Embryonic facial prominence (tissue), 1 donor: ENCODE measurements around the gene USP32.
"Not testable (repeated sequence)": the region's sequence is repeated elsewhere in the genome, so short reads cannot be mapped to it uniquely, and the experiment has no call there.

Experiments
- DNase-seq: peaks from one replicate; pipeline ENCODE4 v3.0.0-alpha.2; 2016; ENCODE audit errors: extremely low spot score

USP32 gene

GRCh38 chr17:60174767-60175166 is 217.2 kb downstream of the USP32 start:
- not testable (repeated sequence) for DNase-seq

GRCh38 chr17:60174035-60174434 is 217.9 kb downstream of the USP32 start:
- DNase-seq: no peak

GRCh38 chr17:60173304-60173819 is 218.6 kb downstream of the USP32 start:
- DNase-seq: no peak

GRCh38 chr17:60171753-60172079 is 220.2 kb downstream of the USP32 start:
- no peak for DNase-seq

- no peak for DNase-seq
These were observed 220.8 kb downstream of the USP32 start for GRCh38 chr17:60170835-60171752.

- no peak for DNase-seq
These were observed 221.8 kb downstream of the USP32 start for GRCh38 chr17:60169921-60170817.

- no peak for DNase-seq
These were observed 223.3 kb downstream of the USP32 start for GRCh38 chr17:60168654-60169053.

GRCh38 chr17:60167065-60167741 is 224.7 kb downstream of the USP32 start:
- DNase-seq: no peak

GRCh38 chr17:60165971-60166370 is 226.0 kb downstream of the USP32 start:
- no peak for DNase-seq

GRCh38 chr17:60165223-60165622 is 226.7 kb downstream of the USP32 start:
- no peak for DNase-seq

GRCh38 chr17:60164697-60165096 is 227.2 kb downstream of the USP32 start:
- no peak for DNase-seq

- DNase-seq: no peak
These were observed 227.8 kb downstream of the USP32 start for GRCh38 chr17:60164164-60164563.

GRCh38 chr17:60163108-60163784 is 228.7 kb downstream of the USP32 start:
- DNase-seq: no peak

GRCh38 chr17:60161598-60162330 is 230.2 kb downstream of the USP32 start:
- no peak for DNase-seq

GRCh38 chr17:60160829-60161501 is 231.0 kb downstream of the USP32 start:
- DNase-seq: no peak

GRCh38 chr17:60159479-60159866 is 232.5 kb downstream of the USP32 start:
- no peak for DNase-seq

GRCh38 chr17:60158751-60159478 is 233.0 kb downstream of the USP32 start:
- no peak for DNase-seq

- DNase-seq: no peak
These were observed 234.4 kb downstream of the USP32 start for GRCh38 chr17:60157487-60158040.

GRCh38 chr17:60156746-60157145 is 235.2 kb downstream of the USP32 start:
- DNase-seq: no peak
